Neural cell (in vitro differentiated cells): ENCODE data around the gene POLR3C. TPM values are rescaled to one million over a fixed set of nuclear protein-coding genes. Genes with fewer than 3 reads are reported as not detected.

Experiments used
- H2AFZ ChIP-seq: fragments of 200-600, 300-800 bp; sonication (generic), shearing (Covaris generic); 2 replicates; pipeline ENCODE4 v1.6.0; 2014; ENCODE audit warnings: low read depth, mild to moderate bottlenecking, antibody characterized with exemption, low read length, moderate library complexity
- H3F3A ChIP-seq: fragments of 200-600 bp; shearing (Covaris generic); 2 replicates; pipeline ENCODE4 v1.6.1; 2016; ENCODE audit warnings: mild to moderate bottlenecking, moderate library complexity, mixed read lengths, antibody characterized with exemption, low read length; ENCODE audit not compliant: insufficient read depth, poor library complexity, severe bottlenecking
- H3K27ac ChIP-seq: fragments of 200-600, 300-800 bp; sonication (generic), shearing (Covaris generic); 2 replicates; pipeline ENCODE4 v1.5.1; 2014; ENCODE audit warnings: mild to moderate bottlenecking, low read length, moderate library complexity
- H3K27me3 ChIP-seq: fragments of 300-800, 200-600 bp; sonication (generic), shearing (Covaris generic); 2 replicates; pipeline ENCODE4 v1.6.0; 2014; ENCODE audit warnings: mild to moderate bottlenecking, low read depth, low read length, moderate library complexity; ENCODE audit not compliant: insufficient read depth
- H3K36me3 ChIP-seq: fragments of 300-800, 200-600 bp; sonication (generic), shearing (Covaris generic); 2 replicates; pipeline ENCODE4 v1.5.1; 2014; ENCODE audit warnings: mild to moderate bottlenecking, antibody characterized with exemption, low read length, moderate library complexity; ENCODE audit not compliant: insufficient read depth
- H3K4me2 ChIP-seq: fragments of 300-800, 200-600 bp; sonication (generic), shearing (Covaris generic); 2 replicates; pipeline ENCODE4 v1.6.0; 2014; ENCODE audit warnings: mild to moderate bottlenecking, low read length
- H3K4me3 ChIP-seq: fragments of 300-800, 200-600 bp; sonication (generic), shearing (Covaris generic); 2 replicates; pipeline ENCODE4 v1.5.1; 2014; ENCODE audit warnings: mild to moderate bottlenecking, low read length, moderate library complexity
- H3K79me2 ChIP-seq: fragments of 200-600 bp; shearing (Covaris generic); replicated peaks from 2 replicates; pipeline ENCODE4 v1.6.0; 2014; ENCODE audit warnings: mild to moderate bottlenecking, low read length, moderate library complexity; ENCODE audit not compliant: insufficient read depth
- H3K9ac ChIP-seq: fragments of 300-800, 200-600 bp; sonication (generic), shearing (Covaris generic); 2 replicates; pipeline ENCODE4 v1.6.1; 2016; ENCODE audit warnings: mild to moderate bottlenecking, low read length, mixed read lengths
- H3K9me2 ChIP-seq: fragments of 200-600 bp; shearing (Covaris generic); 2 replicates; pipeline ENCODE4 v1.6.1; 2016; ENCODE audit warnings: mild to moderate bottlenecking, low read length, mixed read lengths; ENCODE audit not compliant: insufficient read depth
- H3K9me3 ChIP-seq: fragments of 200-600, 300-800 bp; sonication (generic), shearing (Covaris generic); 2 replicates; pipeline ENCODE4 v1.6.1; 2016; ENCODE audit warnings: mild to moderate bottlenecking, mixed run types, low read length, moderate library complexity, mixed read lengths
- H4K20me1 ChIP-seq: fragments of 200-600 bp; shearing (Covaris generic); 2 replicates; pipeline ENCODE4 v1.6.1; 2016; ENCODE audit warnings: mild to moderate bottlenecking, mixed run types; ENCODE audit not compliant: insufficient read depth
- CTCF ChIP-seq: fragments of 450-650 bp; IDR thresholded peaks from 2 replicates; pipeline ENCODE4 v1.5.1; 2014; ENCODE audit warnings: antibody characterized with exemption, mild to moderate bottlenecking, moderate library complexity; ENCODE audit not compliant: poor library complexity, severe bottlenecking
- EP300 ChIP-seq: fragments of 450-650 bp; conservative IDR thresholded peaks from 2 replicates; pipeline ENCODE4 v1.6.1; 2014; ENCODE audit warnings: antibody characterized with exemption, mild to moderate bottlenecking, moderate library complexity; ENCODE audit not compliant: poor library complexity, severe bottlenecking
- EZH2 ChIP-seq: fragments of 200-600, 300-800 bp; shearing (Covaris generic), sonication (generic); IDR thresholded peaks from 2 replicates; pipeline ENCODE4 v1.6.1; 2014; ENCODE audit warnings: antibody characterized with exemption, low read length, borderline replicate concordance, mild to moderate bottlenecking; ENCODE audit not compliant: insufficient read depth, poor library complexity, severe bottlenecking
- MXI1 ChIP-seq: fragments of 450-650 bp; conservative IDR thresholded peaks from 2 replicates; pipeline ENCODE4 v1.6.1; 2014; ENCODE audit warnings: antibody characterized with exemption, mild to moderate bottlenecking; ENCODE audit not compliant: poor library complexity, severe bottlenecking
- POLR2AphosphoS5 ChIP-seq: IDR thresholded peaks from 2 replicates; pipeline ENCODE4 v1.6.1; 2012
- RAD21 ChIP-seq: fragments of 450-650 bp; conservative IDR thresholded peaks from 2 replicates; pipeline ENCODE4 v1.6.1; 2014; ENCODE audit warnings: antibody characterized with exemption, mild to moderate bottlenecking, moderate library complexity
- SMC3 ChIP-seq: fragments of 450-650 bp; conservative IDR thresholded peaks from 2 replicates; pipeline ENCODE4 v1.6.1; 2014; ENCODE audit warnings: antibody characterized with exemption, mild to moderate bottlenecking, moderate library complexity; ENCODE audit not compliant: poor library complexity
- TAF1 ChIP-seq: IDR thresholded peaks from 2 replicates; pipeline ENCODE4 v1.6.1; 2012; ENCODE audit warnings: low read depth
- polyA plus RNA-seq: library from polyadenylated mRNA; depleted of rRNA; stranded (reverse); fragments of >200 nt; gene quantifications from 2 replicates; pipeline ENCODE4 v1.2.3, GENCODE V29; 2014
- TF ChIP-seq, protein P1 (sequence below): IDR thresholded peaks from 2 replicates; pipeline ENCODE4 v1.6.1; 2012; ENCODE audit warnings: borderline replicate concordance

POLR3C gene
- polyA plus RNA-seq, 1 donor from 2014 or later = 30.1 TPM

GRCh38 chr1:145784409-145784808 lies 39.6 kb upstream of the POLR3C start:
- no peak overlapping the region for H3K4me3 ChIP-seq
- no peaks in the 10 kb centered on the region for H3K27me3 ChIP-seq
- H3K79me2 ChIP-seq = no peaks in the 10 kb centered on the region
- H2AFZ ChIP-seq = no peak overlapping the region
- H3K4me2 ChIP-seq = no peak overlapping the region
- H3K9ac ChIP-seq = no peak overlapping the region
- no peak for TF ChIP-seq SMC3
- no peak for TF ChIP-seq MXI1
- TF ChIP-seq CTCF = no peak
- no peak for TF ChIP-seq TAF1
- TF ChIP-seq EZH2 = no peak
- no peak for TF ChIP-seq POLR2AphosphoS5
- TF ChIP-seq EP300 = no peak
- TF ChIP-seq, protein P1, sequence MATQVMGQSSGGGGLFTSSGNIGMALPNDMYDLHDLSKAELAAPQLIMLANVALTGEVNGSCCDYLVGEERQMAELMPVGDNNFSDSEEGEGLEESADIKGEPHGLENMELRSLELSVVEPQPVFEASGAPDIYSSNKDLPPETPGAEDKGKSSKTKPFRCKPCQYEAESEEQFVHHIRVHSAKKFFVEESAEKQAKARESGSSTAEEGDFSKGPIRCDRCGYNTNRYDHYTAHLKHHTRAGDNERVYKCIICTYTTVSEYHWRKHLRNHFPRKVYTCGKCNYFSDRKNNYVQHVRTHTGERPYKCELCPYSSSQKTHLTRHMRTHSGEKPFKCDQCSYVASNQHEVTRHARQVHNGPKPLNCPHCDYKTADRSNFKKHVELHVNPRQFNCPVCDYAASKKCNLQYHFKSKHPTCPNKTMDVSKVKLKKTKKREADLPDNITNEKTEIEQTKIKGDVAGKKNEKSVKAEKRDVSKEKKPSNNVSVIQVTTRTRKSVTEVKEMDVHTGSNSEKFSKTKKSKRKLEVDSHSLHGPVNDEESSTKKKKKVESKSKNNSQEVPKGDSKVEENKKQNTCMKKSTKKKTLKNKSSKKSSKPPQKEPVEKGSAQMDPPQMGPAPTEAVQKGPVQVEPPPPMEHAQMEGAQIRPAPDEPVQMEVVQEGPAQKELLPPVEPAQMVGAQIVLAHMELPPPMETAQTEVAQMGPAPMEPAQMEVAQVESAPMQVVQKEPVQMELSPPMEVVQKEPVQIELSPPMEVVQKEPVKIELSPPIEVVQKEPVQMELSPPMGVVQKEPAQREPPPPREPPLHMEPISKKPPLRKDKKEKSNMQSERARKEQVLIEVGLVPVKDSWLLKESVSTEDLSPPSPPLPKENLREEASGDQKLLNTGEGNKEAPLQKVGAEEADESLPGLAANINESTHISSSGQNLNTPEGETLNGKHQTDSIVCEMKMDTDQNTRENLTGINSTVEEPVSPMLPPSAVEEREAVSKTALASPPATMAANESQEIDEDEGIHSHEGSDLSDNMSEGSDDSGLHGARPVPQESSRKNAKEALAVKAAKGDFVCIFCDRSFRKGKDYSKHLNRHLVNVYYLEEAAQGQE = no peak
- no peak for TF ChIP-seq RAD21
- no peaks in the 10 kb centered on the region for H3K9me3 ChIP-seq
- H4K20me1 ChIP-seq = no peaks in the 10 kb centered on the region
- H3F3A ChIP-seq = no peaks in the 10 kb centered on the region
- H3K36me3 ChIP-seq = no peaks in the 10 kb centered on the region
- no peak overlapping the region for H3K27ac ChIP-seq
- no peaks in the 10 kb centered on the region for H3K9me2 ChIP-seq

DNA sequence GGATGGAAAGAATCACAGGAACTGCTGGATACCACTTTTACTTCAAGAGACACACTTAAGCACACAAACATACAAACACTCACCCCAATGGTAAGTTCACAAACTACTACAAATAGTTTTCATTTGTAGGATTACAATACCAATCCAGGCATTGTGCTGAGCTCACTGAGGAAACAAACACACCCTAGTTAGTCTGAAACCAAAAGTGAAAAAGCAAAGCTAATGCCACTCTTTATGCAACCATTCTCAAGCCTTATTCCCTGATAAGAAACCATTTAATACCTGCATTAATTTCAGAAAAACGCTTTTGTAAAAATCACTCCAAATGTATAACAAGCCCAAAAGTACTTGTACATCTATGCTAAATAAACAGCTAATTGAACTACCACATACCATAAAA lies 38.5 kb upstream of the POLR3C start:
- Histone ChIP-seq H3K9me2 (no peaks in the 10 kb centered on the region), H3K36me3 (no peaks in the 10 kb centered on the region), H3K4me3 (no peak overlapping the region), H2AFZ (no peak overlapping the region), H4K20me1 (no peaks in the 10 kb centered on the region), H3K27ac (no peak overlapping the region), H3K4me2 (no peak overlapping the region), H3F3A (no peaks in the 10 kb centered on the region), H3K79me2 (no peaks in the 10 kb centered on the region), H3K9ac (no peak overlapping the region), H3K9me3 (no peaks in the 10 kb centered on the region), H3K27me3 (no peaks in the 10 kb centered on the region)
- TF ChIP-seq EP300 = no peak
- TF ChIP-seq TAF1 = no peak
- TF ChIP-seq SMC3 = no peak
- TF ChIP-seq MXI1 = no peak
- TF ChIP-seq, protein P1 = no peak
- TF ChIP-seq EZH2 = no peak
- no peak for TF ChIP-seq CTCF
- no peak for TF ChIP-seq RAD21
